Stimulated activated CD4-positive, alpha-beta T cell treated with anti-CD3 and anti-CD28 coated beads, TNF-alpha, amount 100 ng/mL, for 4 hours (primary cell): ENCODE measurements around the gene KATNB1.
"Not testable (repeated sequence)": the region's sequence is repeated elsewhere in the genome, so short reads cannot be mapped to it uniquely, and the experiment has no call there.

Source experiments
- DNase-seq, 3 experiments: peaks; one replicate each; pipeline ENCODE4 v3.0.0-alpha.2; 2020; ENCODE audit warnings: low read depth in 3 of 3

KATNB1 gene

GRCh38 chr16:57725976-57726375 is 9.6 kb upstream of the KATNB1 start:
- no peak for DNase-seq

GRCh38 chr16:57726433-57726947 is 9.1 kb upstream of the KATNB1 start:
- DNase-seq = no peak

GRCh38 chr16:57727610-57728009 is 8.0 kb upstream of the KATNB1 start:
- no peak for DNase-seq

GRCh38 chr16:57728336-57729181 is 7.0 kb upstream of the KATNB1 start:
- DNase-seq = no peak

GRCh38 chr16:57729182-57729484 is 6.4 kb upstream of the KATNB1 start:
- no peak for DNase-seq

GRCh38 chr16:57729852-57730251 is 5.7 kb upstream of the KATNB1 start:
- not testable (repeated sequence) for DNase-seq

GRCh38 chr16:57730771-57731730 is 4.5 kb upstream of the KATNB1 start:
- DNase-seq = no peak

- DNase-seq = no peak
Observed at GRCh38 chr16:57732037-57732436, 3.5 kb upstream of the KATNB1 start.

- no peak for DNase-seq
Observed at GRCh38 chr16:57732714-57733113, 2.9 kb upstream of the KATNB1 start.

- no peak for DNase-seq
Observed at GRCh38 chr16:57734308-57734924, 1.2 kb upstream of the KATNB1 start.

- DNase-seq = peak; percentile 89 to 96 (median 94)
Observed at GRCh38 chr16:57734925-57735754, 430 bp upstream of the KATNB1 start.

- peak in 1 of 3 experiments; percentile 10 for DNase-seq
Observed at GRCh38 chr16:57736419-57737351, 1.1 kb downstream of the KATNB1 start.

- DNase-seq = no peak
Observed at GRCh38 chr16:57738844-57739243, 3.3 kb downstream of the KATNB1 start.

GRCh38 chr16:57739756-57740422 is 4.3 kb downstream of the KATNB1 start:
- no peak for DNase-seq

GRCh38 chr16:57740423-57741071 is 5.0 kb downstream of the KATNB1 start:
- DNase-seq = no peak

- DNase-seq = no peak
Observed at GRCh38 chr16:57741660-57742191, 6.2 kb downstream of the KATNB1 start.

GRCh38 chr16:57742543-57742942 is 7.0 kb downstream of the KATNB1 start:
- DNase-seq = no peak

GRCh38 chr16:57743458-57743857 is 7.9 kb downstream of the KATNB1 start:
- DNase-seq = no peak
